A673 (cell line): ENCODE measurements around the gene SYT17.

ENCODE experiments used
- CTCF ChIP-seq: fragments of 300-800, 200-600 bp; sonication (generic); conservative IDR thresholded peaks from 2 replicates; pipeline ENCODE4 v1.5.1; 2017; ENCODE audit warnings: low read depth, mild to moderate bottlenecking, antibody characterized with exemption, low read length, moderate library complexity, mixed read lengths
- EZH2 ChIP-seq: fragments of 200-600 bp; sonication (generic); IDR thresholded peaks from 2 replicates; pipeline ENCODE4 v1.6.1; 2017; ENCODE audit warnings: borderline replicate concordance, low read depth, mild to moderate bottlenecking, mixed read lengths, antibody characterized with exemption, low read length; ENCODE audit not compliant: poor library complexity, severe bottlenecking

- TF ChIP-seq CTCF (no peak), EZH2 (no peak)
Observed at GRCh38 chr16:19165101-19165500, 2.9 kb upstream of the SYT17 start.
